HepG2 (cell line): ENCODE data around the gene CYSRT1. TPM values are rescaled to one million over a fixed set of nuclear protein-coding genes. Genes with fewer than 3 reads are reported as not detected.

Experiments
- ATAC-seq: fragments of 200-7000 bp; cut with Tn5 transposase; 3 replicates; pipeline ENCODE4 v1.9.1; 2020; ENCODE audit warnings: mild to moderate bottlenecking, moderate library complexity
- BruUV-seq: library from RNA; stranded (reverse); fragments of 400-500 nt; replicated peaks from 2 replicates; lab custom pipeline; 2021; lab: Mats Ljungman, UMichigan
- CTCF ChIA-PET: fragments of 300-600 bp; formaldehyde crosslinking; extraction: SDS; loops from one replicate; lab custom pipeline; 2021; ENCODE audit warnings: low total read pairs, inconsistent platforms, low intra/inter-chr PET ratio; lab: Yijun Ruan, JAX
- POLR2A ChIA-PET: fragments of 350-600 bp; sonication (Branson Sonifier 250); formaldehyde crosslinking; loops from one replicate; lab custom pipeline; 2020; ENCODE audit warnings: antibody characterized with exemption, inconsistent platforms; lab: Yijun Ruan, JAX
- DNase-seq: peaks from one replicate; pipeline ENCODE4 v3.0.0-alpha.2; 2015; ENCODE audit warnings: low spot score
- FAIRE-seq: peaks from 3 replicates; lab custom pipeline; 2011; peaks lifted over from hg19 to GRCh38; lab: Jason Lieb, UNC
- H2AFZ ChIP-seq: one replicate; pipeline ENCODE4 v1.6.1; 2011; ENCODE audit warnings: low read length, inconsistent platforms
- H3K27ac ChIP-seq: fragments of 300-600 bp; 3 replicates; pipeline ENCODE4 v1.8.0; 2011; ENCODE audit warnings: mixed run types, mild to moderate bottlenecking, mixed read lengths, low read length, inconsistent platforms; ENCODE audit not compliant: insufficient read depth; ENCODE audit errors: extremely low read length
- H3K27me3 ChIP-seq, 2 experiments: fragments of 200-600 bp in 1 of 2; 2 replicates in 1 of 2; 3 replicates in 1 of 2; pipeline versions ENCODE4 v1.6.0 to v1.8.0; 2011; ENCODE audit warnings: low read length in 2 of 2, mild to moderate bottlenecking in 2 of 2, moderate library complexity in 2 of 2, inconsistent platforms in 1 of 2; ENCODE audit not compliant: insufficient read depth in 2 of 2, control insufficient read depth in 1 of 2
- H3K36me3 ChIP-seq, 2 experiments: fragments of 200-600 bp in 1 of 2; replicated peaks in 1 of 2; 2 replicates in 1 of 2; 3 replicates in 1 of 2; pipeline versions ENCODE4 v1.5.1 to v1.8.0; 2011; ENCODE audit warnings: low read length in 2 of 2, inconsistent platforms in 1 of 2; ENCODE audit not compliant: insufficient read depth in 2 of 2, control insufficient read depth in 1 of 2
- H3K4me1 ChIP-seq: 2 replicates; pipeline ENCODE4 v1.5.1; 2012; ENCODE audit warnings: low read length, inconsistent platforms; ENCODE audit not compliant: insufficient read depth
- H3K4me2 ChIP-seq: 2 replicates; pipeline ENCODE4 v1.6.0; 2011; ENCODE audit warnings: low read depth, low read length, inconsistent platforms
- H3K4me3 ChIP-seq, 3 experiments: fragments of 200-600 bp in 1 of 3; sonication (generic), shearing (Covaris generic) in 1 of 3; replicated peaks in 1 of 3; 2 replicates each; pipeline ENCODE4 v1.5.1; 2011 to 2016; ENCODE audit warnings: low read length in 3 of 3, inconsistent platforms in 2 of 3, low read depth in 2 of 3, mild to moderate bottlenecking in 2 of 3, control low read depth in 1 of 3, mixed read lengths in 1 of 3; ENCODE audit not compliant: insufficient read depth in 1 of 3
- H3K79me2 ChIP-seq: one replicate; pipeline ENCODE4 v1.6.1; 2011; ENCODE audit warnings: low read length, inconsistent platforms; ENCODE audit not compliant: insufficient read depth
- H3K9ac ChIP-seq: 2 replicates; pipeline ENCODE4 v1.6.0; 2011; ENCODE audit warnings: mild to moderate bottlenecking, low read depth, low read length, inconsistent platforms; ENCODE audit not compliant: insufficient read depth
- H3K9me3 ChIP-seq: 2 replicates; pipeline ENCODE4 v1.5.1; 2012; ENCODE audit warnings: mild to moderate bottlenecking, low read length
- H4K20me1 ChIP-seq: 2 replicates; pipeline ENCODE4 v1.6.0; 2011; ENCODE audit warnings: inconsistent platforms, mild to moderate bottlenecking, low read length, moderate library complexity; ENCODE audit not compliant: insufficient read depth
- ARID5B ChIP-seq: IDR thresholded peaks from 2 replicates; pipeline ENCODE4 v1.4.0; 2020; ENCODE audit warnings: mild to moderate bottlenecking, missing genetic modification reagents
- HOXA3 ChIP-seq: sonication (generic); formaldehyde crosslinking; IDR thresholded peaks from 2 replicates; pipeline ENCODE4 v1.5.0; 2020; ENCODE audit warnings: missing genetic modification reagents
- NFYB ChIP-seq: sonication (generic); formaldehyde crosslinking; IDR thresholded peaks from 2 replicates; pipeline ENCODE4 v1.4.0; 2020; ENCODE audit warnings: missing genetic modification reagents
- PHF5A ChIP-seq: IDR thresholded peaks from one replicate; pipeline ENCODE4 v1.6.1; 2018; ENCODE audit warnings: low read depth, missing genetic modification reagents; ENCODE audit not compliant: unreplicated experiment
- RAD21 ChIP-seq: fragments of 450-650 bp; formaldehyde crosslinking; IDR thresholded peaks from 2 replicates; pipeline ENCODE4 v1.5.0; 2020; ENCODE audit warnings: mild to moderate bottlenecking
- ZBTB33 ChIP-seq: sonication (generic); formaldehyde crosslinking; IDR thresholded peaks from 2 replicates; pipeline ENCODE4 v1.4.0; 2020; ENCODE audit warnings: missing genetic modification reagents
- ZBTB38 ChIP-seq: sonication (generic); formaldehyde crosslinking; IDR thresholded peaks from 2 replicates; pipeline ENCODE4 v1.5.1; 2020; ENCODE audit warnings: mild to moderate bottlenecking, missing genetic modification reagents
- ZNF20 ChIP-seq: sonication (generic); formaldehyde crosslinking; IDR thresholded peaks from 2 replicates; pipeline ENCODE4 v1.4.0; 2020; ENCODE audit warnings: mild to moderate bottlenecking, moderate library complexity, missing genetic modification reagents
- ZNF256 ChIP-seq: sonication (generic); formaldehyde crosslinking; conservative IDR thresholded peaks from 2 replicates; pipeline ENCODE4 v1.4.0; 2020; ENCODE audit warnings: missing genetic modification reagents
- ZNF431 ChIP-seq: sonication (generic); formaldehyde crosslinking; IDR thresholded peaks from 2 replicates; pipeline ENCODE4 v1.9.0; 2022; ENCODE audit warnings: missing genetic modification reagents, low read depth, mild to moderate bottlenecking, borderline replicate concordance
- ZNF7 ChIP-seq: IDR thresholded peaks from 2 replicates; pipeline ENCODE4 v1.6.1; 2016; ENCODE audit warnings: missing biosample characterization, missing genetic modification reagents
- WGBS: methylation state at CpG from one replicate; pipeline ENCODE4 v1.1.6; 2017; ENCODE audit warnings: low lambda C conversion rate; 5-methylcytosine and 5-hydroxymethylcytosine counted together
- in situ Hi-C: cut with HindIII; loops from 2 replicates; pipeline ENCODE4 v1.10.0; 2017; ENCODE audit warnings: low pct_unique_long_range_greater_than_20kb; ENCODE audit not compliant: extremely low pct_ligation_motif_present
- intact Hi-C: fragments of 100-400 bp; cut with micrococcal nuclease; formaldehyde crosslinking; loops from one replicate; pipeline ENCODE4 v1.10.0; 2022; ENCODE audit not compliant: unreplicated experiment
- polyA plus RNA-seq, 8 experiments: library from polyadenylated mRNA; depleted of rRNA in 3 of 8; stranded (reverse) in 7 of 8; unstranded in 1 of 8; fragments of >200 nt; fragmentation: Illumina TruSeq in 4 of 8; extraction: Trizol in 4 of 8; gene quantifications; 2 replicates each; pipeline versions ENCODE4 v1.2.1 to v1.2.3, GENCODE V29; 2011 to 2016; ENCODE audit warnings: low read depth in 4 of 8, missing spikeins in 1 of 8, mixed read lengths in 1 of 8; ENCODE audit not compliant: insufficient read depth in 1 of 8
- total RNA-seq, 5 experiments: library from RNA; depleted of rRNA; stranded (reverse); fragments of >200 nt; fragmentation: Illumina TruSeq; extraction: Trizol; gene quantifications; 2 replicates each; pipeline ENCODE4 v1.2.3, GENCODE V29; 2016; ENCODE audit warnings: low read depth in 1 of 5
- TF ChIP-seq, protein P1 (sequence below): sonication (generic); formaldehyde crosslinking; IDR thresholded peaks from 2 replicates; pipeline ENCODE4 v1.4.0; 2020; ENCODE audit warnings: missing genetic modification reagents

CYSRT1 gene
- total and polyA plus RNA-seq, 2 of the 13 experiments (the other 11 are each of a cell fraction or from before 2014, with no cell fraction given), result 1.5 to 2.1 TPM

GRCh38 chr9:137240318-137240840, 15.4 kb downstream of the CYSRT1 start (continued):
- TF ChIP-seq, protein P1, sequence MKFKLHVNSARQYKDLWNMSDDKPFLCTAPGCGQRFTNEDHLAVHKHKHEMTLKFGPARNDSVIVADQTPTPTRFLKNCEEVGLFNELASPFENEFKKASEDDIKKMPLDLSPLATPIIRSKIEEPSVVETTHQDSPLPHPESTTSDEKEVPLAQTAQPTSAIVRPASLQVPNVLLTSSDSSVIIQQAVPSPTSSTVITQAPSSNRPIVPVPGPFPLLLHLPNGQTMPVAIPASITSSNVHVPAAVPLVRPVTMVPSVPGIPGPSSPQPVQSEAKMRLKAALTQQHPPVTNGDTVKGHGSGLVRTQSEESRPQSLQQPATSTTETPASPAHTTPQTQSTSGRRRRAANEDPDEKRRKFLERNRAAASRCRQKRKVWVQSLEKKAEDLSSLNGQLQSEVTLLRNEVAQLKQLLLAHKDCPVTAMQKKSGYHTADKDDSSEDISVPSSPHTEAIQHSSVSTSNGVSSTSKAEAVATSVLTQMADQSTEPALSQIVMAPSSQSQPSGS (CRISPR knock-in tag), result 0 out of 2 replicates have a peak, but pooled peaks have one; percentile 51
- TF ChIP-seq ZNF431 (peak; percentile 69; the same call in 1 of the 2 replicates), PHF5A (CRISPR knock-in tag) (no peak), RAD21 (CRISPR knock-in tag) (peak; percentile 66; the same call in 1 of the 2 replicates)
- TF ChIP-seq, all 625 proteins: peak for 253

- peaks cover 27% of the 10 kb centered on the region for H4K20me1 ChIP-seq
- peak within 1 kb of the TSS; percentile 96 for H3K27ac ChIP-seq
- H3K4me1 ChIP-seq, result peaks cover 62% of the 10 kb centered on the region
- WGBS, result 0% methylated on average over 14 of the region's 67 CpGs
- H3K27me3 ChIP-seq, result no peaks in the 10 kb centered on the region; a peak in 1 of 5 replicates
- POLR2A ChIA-PET, result interaction anchor here (0.7 to 7.7 kb wide), 34 partner anchors 11 to 440 kb away, joined by 3 to 317 read pairs (median 6); partner anchors contain the start of genes ENTPD2, ENTPD8, LRRC26 and MAN1B1
- no TSS peak for BruUV-seq
- intact Hi-C loops (no loop called here), in situ Hi-C loops (no loop called here)
- peak; percentile 55 for ATAC-seq
- peak within 1 kb of the TSS; percentile 92 for H3K9ac ChIP-seq
- CTCF ChIA-PET, result no interaction called here
- H3K4me2 ChIP-seq, result peak within 1 kb of the TSS; percentile 99
- no peaks in the 10 kb centered on the region for H3K9me3 ChIP-seq
- FAIRE-seq, result peak; percentile 99
- H2AFZ ChIP-seq, result no peak within 1 kb of the TSS
- peaks cover 36% of the 10 kb centered on the region for H3K79me2 ChIP-seq
- DNase-seq, result peak; percentile 99
- H3K36me3 ChIP-seq, result peaks cover 4 to 19% of the 10 kb centered on the region in 2 experiments; a peak in 4 of 5 replicates
- H3K4me3 ChIP-seq, result peak within 1 kb of the TSS; percentile 89 to 94 (median 94)
- TF ChIP-seq NFYB (CRISPR knock-in tag), result peak; percentile 96
- TF ChIP-seq HOXA3 (CRISPR knock-in tag), result peak; percentile 65
- no peak for TF ChIP-seq ARID5B (CRISPR knock-in tag)
- no peak; the same call in 1 of the 2 replicates for TF ChIP-seq ZBTB38 (CRISPR knock-in tag)
- TF ChIP-seq, protein P1 (CRISPR knock-in tag), result 0 out of 2 replicates have a peak, but pooled peaks have one; percentile 67
- TF ChIP-seq ZBTB33 (CRISPR knock-in tag), result no peak
- TF ChIP-seq ZNF20 (CRISPR knock-in tag), result no peak
- TF ChIP-seq ZNF7 (CRISPR knock-in tag), result no peak
- TF ChIP-seq ZNF256 (CRISPR knock-in tag), result 0 out of 2 replicates have a peak, but pooled peaks have one; percentile 62
Observed at GRCh38 chr9:137240841-137241489, 16.0 kb downstream of the CYSRT1 start, which contains the start of gene TUBB4B. Gene TUBB4B (plus strand): TSS chr9:137241287. CDS start chr9:137241361, 74 bp downstream.
